H1 (cell line): ENCODE measurements around the gene SIGLECL1. TPM values are rescaled to one million over a fixed set of nuclear protein-coding genes. Genes with fewer than 3 reads are reported as not detected.

Experiments
- CTCF ChIA-PET: fragments of 300-600 bp; sonication (Branson Sonifier 250); formaldehyde crosslinking; loops from one replicate; lab custom pipeline; 2021; ENCODE audit not compliant: partially characterized antibody; lab: Charles Lee
- POLR2A ChIA-PET: fragments of 300-600 bp; sonication (Branson Sonifier 250); formaldehyde crosslinking; loops from one replicate; lab custom pipeline; 2021; ENCODE audit warnings: inconsistent platforms; ENCODE audit not compliant: partially characterized antibody; lab: Charles Lee
- DNase-seq, 2 experiments: peaks; one replicate each; pipeline versions ENCODE4 v3.0.0 to v3.0.0-alpha.2; 2010 to 2022; ENCODE audit warnings: low spot score in 2 of 2, low read depth in 1 of 2, mixed read lengths in 1 of 2
- FAIRE-seq: peaks from 2 replicates; lab custom pipeline; 2011; peaks lifted over from hg19 to GRCh38; lab: Jason Lieb, UNC
- H2AFZ ChIP-seq: 2 replicates; pipeline ENCODE4 v1.8.1; 2012; ENCODE audit warnings: low read length, inconsistent platforms
- H2AK5ac ChIP-seq: 2 replicates; pipeline ENCODE4 v1.6.1; 2013; ENCODE audit warnings: low read depth, low read length
- H2BK120ac ChIP-seq: replicated peaks from 2 replicates; pipeline ENCODE3; 2013; ENCODE audit warnings: low read depth, low read length, inconsistent platforms
- H2BK12ac ChIP-seq: 2 replicates; pipeline ENCODE4 v1.6.1; 2013; ENCODE audit warnings: low read depth, low read length
- H2BK15ac ChIP-seq: 2 replicates; pipeline ENCODE4 v1.6.1; 2013; ENCODE audit warnings: low read length
- H2BK20ac ChIP-seq: 2 replicates; pipeline ENCODE4 v1.6.1; 2013; ENCODE audit warnings: low read length
- H2BK5ac ChIP-seq: 2 replicates; pipeline ENCODE4 v1.6.1; 2013; ENCODE audit warnings: low read depth, low read length
- H3K14ac ChIP-seq: 2 replicates; pipeline ENCODE4 v1.6.1; 2013; ENCODE audit warnings: inconsistent platforms; ENCODE audit not compliant: insufficient read length
- H3K18ac ChIP-seq: 2 replicates; pipeline ENCODE4 v1.6.1; 2013; ENCODE audit warnings: low read length; ENCODE audit errors: extremely low read depth
- H3K23ac ChIP-seq: 2 replicates; pipeline ENCODE4 v1.6.1; 2013; ENCODE audit warnings: inconsistent platforms; ENCODE audit not compliant: insufficient read length
- H3K23me2 ChIP-seq: 2 replicates; pipeline ENCODE4 v1.6.1; 2013; ENCODE audit warnings: low read depth, low read length
- H3K27ac ChIP-seq: 2 replicates; pipeline ENCODE4 v1.6.1; 2011; ENCODE audit warnings: low read depth, low read length, inconsistent platforms
- H3K27me3 ChIP-seq, 4 experiments: replicated peaks in 1 of 4; 1 replicate in 1 of 4; 2 replicates in 3 of 4; pipeline versions ENCODE4 v1.6.1 to v1.8.1; 2011 to 2013; ENCODE audit warnings: low read length in 3 of 4, mild to moderate bottlenecking in 3 of 4, inconsistent platforms in 2 of 4, mixed read lengths in 2 of 4, moderate library complexity in 1 of 4; ENCODE audit not compliant: control insufficient read depth in 3 of 4, insufficient read depth in 3 of 4; ENCODE audit errors: extremely low read depth in 1 of 4
- H3K36me3 ChIP-seq, 4 experiments: 2 replicates each; pipeline versions ENCODE4 v1.6.1 to v1.8.1; 2011 to 2013; ENCODE audit warnings: mild to moderate bottlenecking in 4 of 4, low read length in 3 of 4, moderate library complexity in 2 of 4, control low read depth in 1 of 4, inconsistent platforms in 1 of 4; ENCODE audit not compliant: insufficient read depth in 4 of 4, control insufficient read depth in 2 of 4
- H3K4ac ChIP-seq: replicated peaks from 2 replicates; pipeline ENCODE3; 2013; ENCODE audit warnings: low read length, low read depth, mixed read lengths, inconsistent platforms; ENCODE audit not compliant: insufficient read length
- H3K4me1 ChIP-seq, 4 experiments: replicated peaks in 1 of 4; 1 replicate in 1 of 4; 2 replicates in 3 of 4; pipeline versions ENCODE4 v1.6.1 to v1.8.1; 2011 to 2013; ENCODE audit warnings: low read length in 3 of 4, inconsistent platforms in 2 of 4, mixed read lengths in 1 of 4; ENCODE audit not compliant: insufficient read depth in 4 of 4, control insufficient read depth in 3 of 4
- H3K4me2 ChIP-seq, 2 experiments: 2 replicates each; pipeline versions ENCODE4 v1.6.1 to v1.8.1; 2011 to 2013; ENCODE audit warnings: low read depth in 2 of 2, low read length in 2 of 2, control low read depth in 1 of 2, inconsistent platforms in 1 of 2, mild to moderate bottlenecking in 1 of 2; ENCODE audit not compliant: insufficient read depth in 1 of 2
- H3K4me3 ChIP-seq, 4 experiments: fragments of 200-600, 300-600 bp in 1 of 4; sonication (generic), shearing (Covaris generic), sonication (Bioruptor Twin) in 1 of 4; 2 replicates each; pipeline versions ENCODE4 v1.5.1 to v1.8.1; 2011 to 2016; ENCODE audit warnings: low read length in 4 of 4, low read depth in 3 of 4, control low read depth in 2 of 4, inconsistent platforms in 2 of 4, mild to moderate bottlenecking in 2 of 4, mixed read lengths in 1 of 4, moderate library complexity in 1 of 4; ENCODE audit not compliant: insufficient read depth in 2 of 4; ENCODE audit errors: extremely low read depth in 1 of 4
- H3K56ac ChIP-seq: replicated peaks from 2 replicates; pipeline ENCODE3; 2013; ENCODE audit warnings: low read depth, mild to moderate bottlenecking, mixed read lengths, low read length, inconsistent platforms; ENCODE audit not compliant: insufficient read length
- H3K79me1 ChIP-seq: 2 replicates; pipeline ENCODE4 v1.6.1; 2013; ENCODE audit warnings: low read depth, low read length, control low read depth
- H3K79me2 ChIP-seq, 2 experiments: 2 replicates each; pipeline versions ENCODE4 v1.6.1 to v1.8.1; 2012 to 2013; ENCODE audit warnings: low read length in 2 of 2, mild to moderate bottlenecking in 2 of 2, inconsistent platforms in 1 of 2; ENCODE audit not compliant: insufficient read depth in 2 of 2, control insufficient read depth in 1 of 2
- H3K9ac ChIP-seq, 4 experiments: replicated peaks in 1 of 4; 1 replicate in 1 of 4; 2 replicates in 3 of 4; pipeline versions ENCODE4 v1.6.1 to v1.8.1; 2011 to 2013; ENCODE audit warnings: low read depth in 3 of 4, low read length in 3 of 4, control low read depth in 2 of 4, mild to moderate bottlenecking in 2 of 4, moderate library complexity in 2 of 4, inconsistent platforms in 1 of 4; ENCODE audit errors: extremely low read depth in 1 of 4
- H3K9me3 ChIP-seq, 2 experiments: 2 replicates each; pipeline versions ENCODE4 v1.6.1 to v1.8.1; 2012 to 2013; ENCODE audit warnings: mild to moderate bottlenecking in 2 of 2, moderate library complexity in 2 of 2, control low read depth in 1 of 2, inconsistent platforms in 1 of 2, low read depth in 1 of 2, low read length in 1 of 2, mixed read lengths in 1 of 2; ENCODE audit not compliant: insufficient read depth in 2 of 2
- H4K20me1 ChIP-seq, 2 experiments: replicated peaks in 1 of 2; 2 replicates each; pipeline versions ENCODE3 to v1.8.1; 2011 to 2013; ENCODE audit warnings: inconsistent platforms in 2 of 2, low read length in 2 of 2, mild to moderate bottlenecking in 1 of 2; ENCODE audit not compliant: insufficient read depth in 2 of 2, control insufficient read depth in 1 of 2
- H4K5ac ChIP-seq: 2 replicates; pipeline ENCODE4 v1.6.1; 2013; ENCODE audit warnings: low read length, low read depth, mixed read lengths, inconsistent platforms; ENCODE audit not compliant: insufficient read length
- H4K8ac ChIP-seq: 2 replicates; pipeline ENCODE4 v1.8.0; 2013; ENCODE audit warnings: mild to moderate bottlenecking, moderate library complexity, low read length, inconsistent platforms; ENCODE audit not compliant: insufficient read depth; ENCODE audit errors: extremely low read depth
- H4K91ac ChIP-seq: replicated peaks from 2 replicates; pipeline ENCODE3; 2013; ENCODE audit warnings: low read length, mixed read lengths, inconsistent platforms; ENCODE audit not compliant: insufficient read length
- BACH1 ChIP-seq: IDR thresholded peaks from 2 replicates; pipeline ENCODE4 v1.6.1; 2012; ENCODE audit warnings: low read length, improper control_type of control experiment
- CBX8 ChIP-seq: fragments of 300-800, 300-1000 bp; sonication (generic); IDR thresholded peaks from 2 replicates; pipeline ENCODE4 v1.7.1; 2016; ENCODE audit warnings: low read depth, low read length, borderline replicate concordance
- EGR1 ChIP-seq: IDR thresholded peaks from 2 replicates; pipeline ENCODE4 v1.6.1; 2011; ENCODE audit warnings: low read depth, low read length, borderline replicate concordance
- KDM5A ChIP-seq: fragments of 200-600 bp; IDR thresholded peaks from 2 replicates; pipeline ENCODE4 v1.7.1; 2012; ENCODE audit warnings: mild to moderate bottlenecking, low read length, inconsistent platforms, mixed read lengths
- NRF1 ChIP-seq: IDR thresholded peaks from 2 replicates; pipeline ENCODE4 v1.6.1; 2011; ENCODE audit warnings: mild to moderate bottlenecking, low read depth, low read length, improper control_type of control experiment
- RAD21 ChIP-seq, 2 experiments: IDR thresholded peaks in 1 of 2; conservative IDR thresholded peaks in 1 of 2; 2 replicates each; pipeline ENCODE4 v1.6.1; 2011; ENCODE audit warnings: low read depth in 2 of 2, low read length in 2 of 2, improper control_type of control experiment in 1 of 2, inconsistent platforms in 1 of 2, mild to moderate bottlenecking in 1 of 2, moderate library complexity in 1 of 2
- SIN3A ChIP-seq, 2 experiments: IDR thresholded peaks in 1 of 2; conservative IDR thresholded peaks in 1 of 2; 2 replicates each; pipeline ENCODE4 v1.6.1; 2011 to 2012; ENCODE audit warnings: low read length in 2 of 2, improper control_type of control experiment in 1 of 2, low read depth in 1 of 2, mild to moderate bottlenecking in 1 of 2
- TAF7 ChIP-seq: optimal IDR thresholded peaks from 2 replicates; pipeline ENCODE3; 2011; ENCODE audit warnings: low read depth, mild to moderate bottlenecking, inconsistent platforms, low read length, moderate library complexity, borderline replicate concordance
- WGBS, 2 experiments: shearing (Covaris generic) in 1 of 2; methylation state at CpG; one replicate each; pipeline versions ENCODE4 v1.1.6 to v1.1.7; 2013 to 2015; ENCODE audit warnings: low lambda C conversion rate in 2 of 2, mixed read lengths in 2 of 2, inconsistent platforms in 1 of 2, low coverage in 1 of 2, missing lambda C conversion rate in 1 of 2; ENCODE audit not compliant: insufficient replicate concordance in 2 of 2, insufficient coverage in 1 of 2, insufficient read length in 1 of 2; ENCODE audit errors: extremely low coverage in 1 of 2, missing lambda C conversion rate in 1 of 2; 5-methylcytosine and 5-hydroxymethylcytosine counted together
- polyA plus RNA-seq, 7 experiments: library from polyadenylated mRNA; depleted of rRNA in 3 of 7; stranded (reverse) in 5 of 7; unstranded in 2 of 7; fragments of >200 nt in 5 of 7; fragments of 200-250 nt in 2 of 7; gene quantifications; 1 replicate in 5 of 7; 2 replicates in 1 of 7; 4 replicates in 1 of 7; pipeline versions ENCODE4 v1.2.1 to v1.2.3, GENCODE V29; 2011 to 2013; ENCODE audit warnings: missing spikeins in 2 of 7, mixed read lengths in 2 of 7
- total RNA-seq: library from RNA; stranded (reverse); fragmentation: NEBNext Ultra II Directional; extraction: Animal tissue kit (Norgen Biotek cat#: 25700); gene quantifications from 2 replicates; pipeline ENCODE4 v1.2.1, GENCODE V29; 2021
- TF ChIP-seq, protein P1 (sequence below), 3 experiments: IDR thresholded peaks; 1 replicate in 2 of 3; 2 replicates in 1 of 3; pipeline versions ENCODE4 v1.5.1 to v1.6.1; 2011; ENCODE audit warnings: low read length in 3 of 3, mild to moderate bottlenecking in 3 of 3, inconsistent platforms in 2 of 3, low read depth in 1 of 3, moderate library complexity in 1 of 3; ENCODE audit not compliant: insufficient read depth in 1 of 3; ENCODE audit errors: control extremely low read depth in 1 of 3
- TF ChIP-seq, protein P2 (sequence below): IDR thresholded peaks from 2 replicates; pipeline ENCODE4 v1.6.1; 2012; ENCODE audit warnings: inconsistent platforms

The SIGLECL1 gene
- total and polyA plus RNA-seq, 2 of the 8 experiments (the other 6 are each of a cell fraction or from before 2014, with no cell fraction given), result not detected

DNA sequence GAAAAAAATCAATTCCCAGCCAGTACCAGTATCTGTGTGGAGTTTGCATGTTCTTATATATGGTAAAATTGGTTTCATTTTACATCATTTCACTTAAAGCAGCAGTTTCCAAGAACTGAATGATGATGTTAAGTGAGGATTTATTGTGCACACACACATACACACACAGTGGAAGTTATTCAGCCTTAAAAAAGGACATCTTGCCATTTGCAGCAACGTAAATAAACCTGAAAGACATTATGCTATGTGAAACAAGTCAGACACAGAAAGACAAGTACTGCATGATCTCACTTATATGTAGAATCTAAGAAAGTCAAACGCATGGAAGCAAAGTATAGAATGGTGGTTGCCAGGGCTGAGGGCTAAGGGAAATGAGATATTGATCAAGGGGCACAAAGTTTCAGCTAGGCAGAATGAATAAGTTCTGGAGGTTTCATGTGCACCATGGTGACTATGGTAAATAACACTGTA lies 5.3 kb downstream of the SIGLECL1 start:
- FAIRE-seq (no peak), DNase-seq (no peak)
- Histone ChIP-seq H4K8ac (no peak overlapping the region), H3K18ac (no peak overlapping the region), H2BK5ac (no peak overlapping the region), H3K4me2 (no peak overlapping the region), H3K9me3 (peaks cover 0 to under 1% of the 10 kb centered on the region in 2 experiments; a peak in 3 of 4 replicates), H4K20me1 (no peaks in the 10 kb centered on the region), H4K5ac (no peak overlapping the region), H3K79me2 (no peaks in the 10 kb centered on the region), H3K23ac (no peak overlapping the region), H3K4me3 (no peak overlapping the region), H2BK15ac (no peak overlapping the region), H3K4ac (no peak overlapping the region), H2AFZ (no peak overlapping the region), H3K23me2 (no peaks in the 10 kb centered on the region), H3K9ac (no peak overlapping the region), H4K91ac (no peak overlapping the region), H2BK12ac (no peak overlapping the region), H2AK5ac (no peak overlapping the region), H3K4me1 (peaks cover 0 to 6% (median 5%) of the 10 kb centered on the region in 4 experiments; a peak in 4 of 7 replicates), H3K14ac (no peak overlapping the region), H3K56ac (no peak overlapping the region), H2BK120ac (no peak overlapping the region), H3K27me3 (no peaks in the 10 kb centered on the region), H2BK20ac (no peak overlapping the region), H3K27ac (no peak overlapping the region), H3K79me1 (no peaks in the 10 kb centered on the region), H3K36me3 (no peaks in the 10 kb centered on the region)
- CTCF ChIA-PET, result interaction anchor here (1.2 to 6.5 kb wide), 5 partner anchors 15 to 100 kb away, joined by 3 to 82 read pairs (median 13); no protein-coding TSS in a partner anchor
- 85% methylated on average over 2 of the region's 2 CpGs; no CpG with 5 or more reads in 1 of the 2 experiments for WGBS, 2 experiments
- POLR2A ChIA-PET, result no interaction called here
- TF ChIP-seq SIN3A (conservative IDR thresholded peaks at IDR 0.05 in 1 of 2, IDR thresholded peaks at IDR 0.05 in 1 of 2; ENCODE audit: low read depth in 1 of 2, low read length in 2 of 2) (no peak), BACH1 (no peak), RAD21 (IDR thresholded peaks at IDR 0.05 in 1 of 2, conservative IDR thresholded peaks at IDR 0.05 in 1 of 2; ENCODE audit: low read depth in 2 of 2, low read length in 2 of 2) (no peak), EGR1 (no peak), KDM5A (no peak), CBX8 (no peak), NRF1 (no peak), TAF7 (no peak)
- TF ChIP-seq, protein P1, sequence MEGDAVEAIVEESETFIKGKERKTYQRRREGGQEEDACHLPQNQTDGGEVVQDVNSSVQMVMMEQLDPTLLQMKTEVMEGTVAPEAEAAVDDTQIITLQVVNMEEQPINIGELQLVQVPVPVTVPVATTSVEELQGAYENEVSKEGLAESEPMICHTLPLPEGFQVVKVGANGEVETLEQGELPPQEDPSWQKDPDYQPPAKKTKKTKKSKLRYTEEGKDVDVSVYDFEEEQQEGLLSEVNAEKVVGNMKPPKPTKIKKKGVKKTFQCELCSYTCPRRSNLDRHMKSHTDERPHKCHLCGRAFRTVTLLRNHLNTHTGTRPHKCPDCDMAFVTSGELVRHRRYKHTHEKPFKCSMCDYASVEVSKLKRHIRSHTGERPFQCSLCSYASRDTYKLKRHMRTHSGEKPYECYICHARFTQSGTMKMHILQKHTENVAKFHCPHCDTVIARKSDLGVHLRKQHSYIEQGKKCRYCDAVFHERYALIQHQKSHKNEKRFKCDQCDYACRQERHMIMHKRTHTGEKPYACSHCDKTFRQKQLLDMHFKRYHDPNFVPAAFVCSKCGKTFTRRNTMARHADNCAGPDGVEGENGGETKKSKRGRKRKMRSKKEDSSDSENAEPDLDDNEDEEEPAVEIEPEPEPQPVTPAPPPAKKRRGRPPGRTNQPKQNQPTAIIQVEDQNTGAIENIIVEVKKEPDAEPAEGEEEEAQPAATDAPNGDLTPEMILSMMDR (IDR thresholded peaks at IDR 0.05; ENCODE audit: control extremely low read depth in 1 of 3, insufficient read depth in 1 of 3, low read depth in 1 of 3, low read length in 3 of 3), result no peak
- TF ChIP-seq, protein P2, sequence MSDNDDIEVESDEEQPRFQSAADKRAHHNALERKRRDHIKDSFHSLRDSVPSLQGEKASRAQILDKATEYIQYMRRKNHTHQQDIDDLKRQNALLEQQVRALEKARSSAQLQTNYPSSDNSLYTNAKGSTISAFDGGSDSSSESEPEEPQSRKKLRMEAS, result no peak
